Hematopoietic multipotent progenitor cell treated with erythropoietin and hydrocortisone succinate and interleukin-3 and kit ligand, for 15 days (in vitro differentiated cells): ENCODE results near the gene BCL7B.
"Not testable (repeated sequence)": the region's sequence is repeated elsewhere in the genome, so short reads cannot be mapped to it uniquely, and the experiment has no call there.

Experiments used
- DNase-seq: peaks from one replicate; pipeline ENCODE4 v3.0.0-alpha.2; 2015; ENCODE audit warnings: low spot score

Gene BCL7B

GRCh38 chr7:73495507-73495906, 62.0 kb downstream of the BCL7B start:
- DNase-seq, result not testable (repeated sequence)

DNA sequence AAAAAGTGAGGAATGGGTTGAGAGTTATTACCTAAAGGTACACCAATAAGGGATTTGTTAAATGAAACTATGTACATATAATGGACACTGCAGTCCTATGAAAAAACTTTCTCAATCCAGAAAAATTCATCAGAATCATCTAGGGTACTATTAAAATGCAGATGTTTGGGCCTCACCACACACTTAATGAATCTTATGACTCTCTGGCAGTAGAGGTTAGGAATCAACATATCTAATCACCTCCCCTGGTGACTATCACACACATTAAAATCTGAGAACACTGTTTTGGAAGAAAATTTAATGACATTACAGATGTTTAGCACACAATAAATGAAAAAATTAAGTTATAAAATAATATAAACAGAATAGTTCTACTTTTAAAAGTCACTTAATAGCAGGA, 67.5 kb downstream of the BCL7B start:
- DNase-seq, result no peak

- DNase-seq, result no peak
Measured at GRCh38 chr7:73487486-73487885, 70.0 kb downstream of the BCL7B start.
